Hematopoietic multipotent progenitor cell treated with erythropoietin and hydrocortisone succinate and interleukin-3 and kit ligand, for 15 days (in vitro differentiated cells): ENCODE measurements around the gene KIN.
A peak's percentile ranks its signal among the peaks of the same experiment; 100 is the strongest.
"Not testable (repeated sequence)": the region's sequence is repeated elsewhere in the genome, so short reads cannot be mapped to it uniquely, and the experiment has no call there.

ENCODE experiments used
- DNase-seq: peaks from one replicate; pipeline ENCODE4 v3.0.0-alpha.2; 2015; ENCODE audit warnings: low spot score

Gene KIN

GRCh38 chr10:7787857-7788638 lies at the start of gene KIN, which contains the start of gene ATP5F1C:
KIN (minus strand) TSS chr10:7787993; CDS start chr10:7787933, 60 bp downstream.
ATP5F1C (plus strand) TSS chr10:7788177; CDS start chr10:7788208, 31 bp downstream.
- DNase-seq, result peak; percentile 98

GRCh38 chr10:7836571-7836970 lies 48.8 kb upstream of the KIN start:
- no peak for DNase-seq

GRCh38 chr10:7834262-7834661 lies 46.5 kb upstream of the KIN start:
- no peak for DNase-seq

- no peak for DNase-seq
Measured at GRCh38 chr10:7833210-7833609, 45.4 kb upstream of the KIN start.

- no peak for DNase-seq
Measured at GRCh38 chr10:7832060-7832459, 44.3 kb upstream of the KIN start.

GRCh38 chr10:7829289-7829834 lies 41.6 kb upstream of the KIN start:
- DNase-seq, result no peak

GRCh38 chr10:7826971-7827370 lies 39.2 kb upstream of the KIN start:
- DNase-seq, result no peak

GRCh38 chr10:7824251-7824650 lies 36.5 kb upstream of the KIN start:
- no peak for DNase-seq

GRCh38 chr10:7819121-7819460 lies 31.3 kb upstream of the KIN start:
- peak; percentile 56 for DNase-seq

GRCh38 chr10:7818295-7819120 lies 30.7 kb upstream of the KIN start, which contains the start of gene TAF3:
TAF3 (plus strand) TSS chr10:7818505; CDS start chr10:7818710, 205 bp downstream.
- peak; percentile 94 for DNase-seq

GRCh38 chr10:7817984-7818294 lies 30.1 kb upstream of the KIN start:
- DNase-seq, result no peak

GRCh38 chr10:7817576-7817975 lies 29.8 kb upstream of the KIN start:
- DNase-seq, result no peak

GRCh38 chr10:7813481-7813880 lies 25.7 kb upstream of the KIN start:
- DNase-seq, result no peak

- DNase-seq, result not testable (repeated sequence)
Measured at GRCh38 chr10:7811743-7812142, 23.9 kb upstream of the KIN start.

- DNase-seq, result no peak
Measured at GRCh38 chr10:7811000-7811399, 23.2 kb upstream of the KIN start.

GRCh38 chr10:7810443-7810842 lies 22.6 kb upstream of the KIN start:
- no peak for DNase-seq

- no peak for DNase-seq
Measured at GRCh38 chr10:7808686-7809267, 21.0 kb upstream of the KIN start.

GRCh38 chr10:7804741-7805140 lies 16.9 kb upstream of the KIN start:
- no peak for DNase-seq

- DNase-seq, result no peak
Measured at GRCh38 chr10:7804216-7804615, 16.4 kb upstream of the KIN start.

- no peak for DNase-seq
Measured at GRCh38 chr10:7802606-7803005, 14.8 kb upstream of the KIN start.

- DNase-seq, result no peak
Measured at GRCh38 chr10:7797582-7797981, 9.8 kb upstream of the KIN start.

- no peak for DNase-seq
Measured at GRCh38 chr10:7795605-7796004, 7.8 kb upstream of the KIN start.
